ENCODE data around the gene ANKRD29.
A peak's percentile ranks its signal among the peaks of the same experiment; 100 is the strongest.
"Not testable (repeated sequence)": the region's sequence is repeated elsewhere in the genome, so short reads cannot be mapped to it uniquely, and the experiment has no call there.

The ANKRD29 gene

GRCh38 chr18:23577521-23577920 lies 85.2 kb downstream of the ANKRD29 start:
- not testable (repeated sequence) for H3K36me3 Mint-ChIP-seq, H3K27ac Mint-ChIP-seq

DNA sequence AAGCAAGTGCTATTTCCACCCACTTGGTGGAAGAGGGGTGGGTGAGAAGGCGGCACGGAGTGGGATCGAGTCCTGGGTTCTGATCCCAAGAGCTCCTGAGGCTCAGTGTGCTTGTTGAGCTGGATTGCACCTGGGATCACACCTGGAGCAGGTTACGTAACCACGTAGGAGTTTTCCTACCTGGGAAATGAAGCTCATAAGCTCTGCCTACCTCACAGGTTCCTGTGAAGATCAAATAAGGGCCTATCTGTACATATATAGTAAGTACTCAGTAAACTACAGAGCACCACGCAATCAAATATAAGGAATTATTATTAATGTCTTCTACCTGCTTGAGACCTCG lies 87.4 kb downstream of the ANKRD29 start:
- no peaks in the 10 kb centered on the region for H3K9me3 Mint-ChIP-seq (ENCODE audit: low read depth)
- no peak overlapping the region for H3K27ac Mint-ChIP-seq
- peaks cover 4% of the 10 kb centered on the region for H3K36me3 Mint-ChIP-seq
- H3K4me3 Mint-ChIP-seq: no peak overlapping the region
- peaks cover 44% of the 10 kb centered on the region for H3K4me1 Mint-ChIP-seq (ENCODE audit: low read depth)
- no peaks in the 10 kb centered on the region for H3K27me3 Mint-ChIP-seq

More at GRCh38 chr18:23577521-23577920, 85.2 kb downstream of the ANKRD29 start:
- not testable (repeated sequence) for H3K4me3 Mint-ChIP-seq; H3K9me3 Mint-ChIP-seq (ENCODE audit: low read depth); H3K27me3 Mint-ChIP-seq
- H3K4me1 Mint-ChIP-seq (ENCODE audit: low read depth): peaks cover 61% of the 10 kb centered on the region

GRCh38 chr18:23574611-23575308 lies 88.0 kb downstream of the ANKRD29 start:
- no peaks in the 10 kb centered on the region for H3K9me3 Mint-ChIP-seq (ENCODE audit: low read depth)
- H3K4me1 Mint-ChIP-seq (ENCODE audit: low read depth): peaks cover 40% of the 10 kb centered on the region
- H3K27me3 Mint-ChIP-seq: no peaks in the 10 kb centered on the region
- H3K4me3 Mint-ChIP-seq: no peak overlapping the region
- peak overlapping the region; percentile 25 for H3K27ac Mint-ChIP-seq
- H3K36me3 Mint-ChIP-seq: peaks cover 2% of the 10 kb centered on the region

DNA sequence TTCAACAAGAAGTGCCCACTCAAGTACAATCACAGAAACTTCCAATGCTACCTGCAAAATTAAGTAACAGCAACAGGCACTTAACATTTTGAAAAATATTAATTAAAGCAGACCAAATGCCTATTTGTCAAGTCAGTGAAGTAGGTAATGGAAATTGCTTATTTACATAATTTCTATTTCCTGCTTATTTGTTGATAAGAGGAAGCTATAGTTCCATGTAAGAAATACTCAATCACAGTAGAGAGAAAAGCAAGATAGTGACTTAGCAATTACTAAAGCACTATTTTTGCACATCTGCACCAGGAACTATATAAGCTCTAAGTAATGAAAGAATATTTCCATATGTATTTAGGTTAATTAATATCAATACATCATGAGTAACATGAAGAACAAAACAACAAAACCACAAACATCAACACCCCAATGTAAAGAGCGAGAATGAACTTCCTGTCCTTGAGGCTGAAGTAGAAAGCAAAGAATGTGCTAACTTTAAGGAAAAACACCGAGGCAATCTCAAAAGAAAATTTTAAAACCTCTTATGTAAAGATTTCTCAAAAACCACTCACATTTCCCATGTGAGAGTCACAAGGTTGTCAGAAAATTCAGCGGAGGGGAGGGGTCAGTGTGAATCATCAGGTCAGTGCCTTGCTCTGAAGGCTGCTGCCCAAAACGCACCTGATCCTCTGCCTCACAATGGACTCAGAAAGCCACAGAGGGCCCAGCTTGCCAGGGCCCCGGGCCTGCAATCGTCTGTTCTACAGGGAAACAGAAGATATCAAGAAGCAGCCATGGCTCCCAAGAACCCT lies 88.9 kb downstream of the ANKRD29 start:
- Mint-ChIP-seq H3K4me1 (ENCODE audit: low read depth) (peaks cover 35% of the 10 kb centered on the region), H3K36me3 (peaks cover 2% of the 10 kb centered on the region), H3K4me3 (peak overlapping the region; percentile 8), H3K27ac (peak overlapping the region; percentile 74), H3K27me3 (no peaks in the 10 kb centered on the region), H3K9me3 (ENCODE audit: low read depth) (no peaks in the 10 kb centered on the region)

DNA sequence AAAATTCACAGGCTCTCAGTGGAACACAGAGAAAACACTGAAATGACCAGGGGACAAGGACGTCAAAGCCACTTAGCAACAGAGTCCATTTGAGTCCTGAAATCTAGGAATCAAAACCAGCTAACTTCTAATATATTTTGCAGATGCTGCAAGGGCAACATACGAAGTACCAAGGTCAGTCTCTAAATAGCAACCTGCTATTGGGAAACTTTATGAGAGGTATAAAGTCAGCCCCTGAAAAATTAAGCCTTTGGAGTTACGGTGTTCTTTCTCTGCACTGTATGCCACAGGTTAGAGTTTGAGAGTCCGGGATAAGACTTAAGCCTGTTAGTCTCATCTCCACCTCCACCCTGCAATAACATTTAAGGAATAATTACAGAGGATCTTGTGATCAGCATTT lies 89.7 kb downstream of the ANKRD29 start:
- Mint-ChIP-seq H3K4me1 (ENCODE audit: low read depth) (peaks cover 30% of the 10 kb centered on the region), H3K4me3 (peak overlapping the region; percentile 8), H3K27me3 (no peaks in the 10 kb centered on the region), H3K27ac (no peak overlapping the region), H3K36me3 (peaks cover 2% of the 10 kb centered on the region), H3K9me3 (ENCODE audit: low read depth) (no peaks in the 10 kb centered on the region)

DNA sequence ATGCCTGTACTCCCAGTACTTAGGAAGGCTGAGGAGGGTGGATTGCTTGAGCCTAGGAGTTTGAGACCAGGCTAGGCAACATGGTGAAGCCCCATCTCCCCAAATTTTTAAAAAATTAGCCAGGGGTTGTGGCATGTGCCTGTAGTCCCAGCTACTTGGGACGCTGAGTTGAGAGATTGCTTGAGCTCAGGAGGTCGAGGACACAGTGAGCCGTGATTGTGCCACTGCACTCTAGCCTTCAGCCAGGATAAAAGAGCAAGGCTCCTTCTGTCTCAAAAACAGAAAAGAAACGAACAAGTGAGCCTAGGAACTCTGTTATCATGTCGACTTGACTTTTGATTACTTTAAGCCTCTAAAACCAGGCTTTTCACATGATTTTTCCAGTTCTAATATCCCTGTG lies 90.1 kb downstream of the ANKRD29 start:
- H3K27ac Mint-ChIP-seq: no peak overlapping the region
- H3K4me3 Mint-ChIP-seq: no peak overlapping the region
- no peaks in the 10 kb centered on the region for H3K9me3 Mint-ChIP-seq (ENCODE audit: low read depth)
- H3K36me3 Mint-ChIP-seq: peaks cover 2% of the 10 kb centered on the region
- H3K4me1 Mint-ChIP-seq (ENCODE audit: low read depth): peaks cover 30% of the 10 kb centered on the region
- no peaks in the 10 kb centered on the region for H3K27me3 Mint-ChIP-seq

DNA sequence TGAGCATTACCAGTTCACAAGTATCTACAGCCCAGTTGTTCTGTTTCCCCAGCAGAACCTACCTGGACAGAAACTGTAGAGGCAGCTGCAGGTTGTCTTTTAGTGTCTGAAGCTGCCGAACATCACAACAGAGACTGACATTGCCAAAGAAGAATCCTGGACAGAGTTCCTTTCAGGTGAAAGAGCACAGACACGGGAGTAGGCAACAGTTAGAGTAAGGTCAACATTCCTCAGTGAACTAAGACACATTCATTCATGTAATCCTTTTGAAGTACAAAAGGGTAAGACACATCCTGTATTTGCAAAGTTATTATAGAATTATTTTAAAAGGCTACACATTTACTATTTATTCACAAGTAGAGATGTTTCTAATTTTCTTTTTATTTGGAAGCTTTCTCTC lies 90.7 kb downstream of the ANKRD29 start:
- no peak overlapping the region for H3K4me3 Mint-ChIP-seq
- no peaks in the 10 kb centered on the region for H3K27me3 Mint-ChIP-seq
- no peak overlapping the region for H3K27ac Mint-ChIP-seq
- H3K36me3 Mint-ChIP-seq: peaks cover 7% of the 10 kb centered on the region
- no peaks in the 10 kb centered on the region for H3K9me3 Mint-ChIP-seq (ENCODE audit: low read depth)
- peaks cover 30% of the 10 kb centered on the region for H3K4me1 Mint-ChIP-seq (ENCODE audit: low read depth)

DNA sequence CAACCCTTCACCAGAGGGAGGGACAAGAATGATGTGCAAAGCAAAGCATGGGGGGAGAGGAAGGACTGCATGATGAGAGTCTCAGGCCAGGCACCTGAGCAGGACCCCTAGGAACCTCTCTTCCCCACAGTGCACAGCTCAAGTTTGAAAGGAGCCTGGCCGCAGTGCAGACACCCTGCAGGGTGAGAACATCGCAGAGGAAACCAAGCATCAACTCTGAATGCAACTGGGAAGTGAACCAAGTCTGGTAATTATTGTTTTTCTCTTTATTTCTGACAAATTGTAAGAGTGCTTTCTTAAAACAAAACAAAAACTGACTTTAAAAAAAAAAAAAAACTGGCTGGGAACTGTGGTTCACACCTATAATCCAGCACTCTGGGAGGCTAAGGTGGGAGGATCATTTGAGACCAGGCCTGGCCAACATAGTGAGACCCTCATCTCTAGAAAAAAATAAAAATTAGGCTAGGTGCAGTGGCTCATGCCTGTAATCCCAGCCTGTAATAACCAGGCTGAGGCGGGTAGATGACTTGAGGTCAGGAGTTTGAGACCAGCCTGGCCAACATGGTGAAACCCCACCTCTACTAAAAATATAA lies 91.7 kb downstream of the ANKRD29 start:
- H3K4me1 Mint-ChIP-seq (ENCODE audit: low read depth): peaks cover 26% of the 10 kb centered on the region
- no peak overlapping the region for H3K27ac Mint-ChIP-seq
- peaks cover 11% of the 10 kb centered on the region for H3K36me3 Mint-ChIP-seq
- H3K9me3 Mint-ChIP-seq (ENCODE audit: low read depth): no peaks in the 10 kb centered on the region
- no peaks in the 10 kb centered on the region for H3K27me3 Mint-ChIP-seq
- H3K4me3 Mint-ChIP-seq: no peak overlapping the region

GRCh38 chr18:23569299-23570063 lies 93.2 kb downstream of the ANKRD29 start:
- H3K4me1 Mint-ChIP-seq (ENCODE audit: low read depth): peaks cover 19% of the 10 kb centered on the region
- no peak overlapping the region for H3K27ac Mint-ChIP-seq
- H3K27me3 Mint-ChIP-seq: no peaks in the 10 kb centered on the region
- no peaks in the 10 kb centered on the region for H3K9me3 Mint-ChIP-seq (ENCODE audit: low read depth)
- peaks cover 15% of the 10 kb centered on the region for H3K36me3 Mint-ChIP-seq
- no peak overlapping the region for H3K4me3 Mint-ChIP-seq

DNA sequence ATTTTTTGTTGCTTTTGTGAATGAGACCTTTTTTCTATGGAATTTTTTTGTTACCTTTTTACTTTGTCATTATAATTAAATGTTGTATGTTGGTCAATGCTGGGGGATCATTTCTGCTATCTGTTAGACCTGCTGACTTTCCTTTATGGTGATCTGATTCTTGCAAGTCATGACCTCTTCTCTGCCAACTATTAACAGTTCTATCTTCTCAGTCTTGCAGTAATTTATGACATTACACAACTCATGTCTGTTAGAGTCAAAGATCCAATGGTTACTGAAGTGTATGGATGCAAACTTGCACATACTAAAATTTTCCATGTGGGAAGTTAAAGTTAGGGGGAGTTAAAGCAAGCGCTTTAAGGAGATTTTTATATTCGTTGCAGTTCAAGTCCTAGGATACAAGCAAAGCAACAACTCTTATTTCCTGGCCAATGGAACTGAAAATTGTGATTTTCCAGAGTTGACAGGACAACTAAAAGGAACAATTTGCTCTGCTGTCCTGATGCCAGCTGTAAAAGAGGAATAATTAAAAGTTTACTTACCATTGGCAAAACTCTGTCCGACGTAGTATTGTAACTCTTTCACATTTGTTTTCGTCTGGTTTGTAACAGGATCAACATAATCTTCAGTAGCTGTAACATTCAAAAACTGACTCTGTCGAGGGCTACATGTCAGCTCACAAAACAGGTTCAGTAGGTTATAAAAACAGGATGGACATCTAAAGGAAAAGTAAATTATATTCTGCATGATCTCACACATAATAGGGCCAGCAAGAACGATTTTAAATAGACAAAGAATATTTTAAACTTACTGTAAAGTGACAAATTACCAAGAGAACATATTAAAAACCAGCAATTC lies 94.2 kb downstream of the ANKRD29 start:
- H3K4me1 Mint-ChIP-seq (ENCODE audit: low read depth): peaks cover 13% of the 10 kb centered on the region
- no peak overlapping the region for H3K4me3 Mint-ChIP-seq
- H3K27me3 Mint-ChIP-seq: no peaks in the 10 kb centered on the region
- H3K36me3 Mint-ChIP-seq: peaks cover 18% of the 10 kb centered on the region
- H3K9me3 Mint-ChIP-seq (ENCODE audit: low read depth): no peaks in the 10 kb centered on the region
- H3K27ac Mint-ChIP-seq: no peak overlapping the region

GRCh38 chr18:23567671-23568070 lies 95.0 kb downstream of the ANKRD29 start:
- Mint-ChIP-seq H3K36me3 (peaks cover 20% of the 10 kb centered on the region), H3K4me1 (ENCODE audit: low read depth) (peaks cover 10% of the 10 kb centered on the region), H3K4me3 (no peak overlapping the region), H3K27me3 (no peaks in the 10 kb centered on the region), H3K27ac (no peak overlapping the region), H3K9me3 (ENCODE audit: low read depth) (no peaks in the 10 kb centered on the region)

- Mint-ChIP-seq H3K27ac (no peak overlapping the region), H3K27me3 (no peaks in the 10 kb centered on the region), H3K4me3 (no peak overlapping the region), H3K9me3 (ENCODE audit: low read depth) (no peaks in the 10 kb centered on the region), H3K36me3 (peaks cover 28% of the 10 kb centered on the region), H3K4me1 (ENCODE audit: low read depth) (peaks cover 7% of the 10 kb centered on the region)
Measured at GRCh38 chr18:23565916-23566547, 96.7 kb downstream of the ANKRD29 start.

- Mint-ChIP-seq H3K9me3 (ENCODE audit: low read depth) (no peaks in the 10 kb centered on the region), H3K4me3 (no peak overlapping the region), H3K27ac (no peak overlapping the region), H3K27me3 (no peaks in the 10 kb centered on the region), H3K4me1 (ENCODE audit: low read depth) (peaks cover 7% of the 10 kb centered on the region), H3K36me3 (peaks cover 34% of the 10 kb centered on the region)
Measured at GRCh38 chr18:23563377-23564043, 99.2 kb downstream of the ANKRD29 start.

All from activated naive CD8-positive, alpha-beta T cell (primary cell).